Measurements from ENCODE around the gene TNK1. TPM values are rescaled to one million over a fixed set of nuclear protein-coding genes. Genes with fewer than 3 reads are reported as not detected.

The TNK1 gene
- total and polyA plus RNA-seq, 2 of the 8 experiments (the other 6 are each of a cell fraction or from before 2014, with no cell fraction given) = 7.6 to 9.5 TPM

GRCh38 chr17:7356756-7357155 lies 24.1 kb upstream of the TNK1 start:
- Histone ChIP-seq H3K36me3 (ENCODE audit: control insufficient read depth in 2 of 4, insufficient read depth in 4 of 4, low read length in 3 of 4) (no peaks in the 10 kb centered on the region), H3K9me3 (ENCODE audit: insufficient read depth in 2 of 2, low read depth in 1 of 2, low read length in 1 of 2) (no peaks in the 10 kb centered on the region), H2BK120ac (replicated peaks; ENCODE audit: low read depth, low read length) (no peak overlapping the region), H4K20me1 (replicated peaks in 1 of 2; ENCODE audit: control insufficient read depth in 1 of 2, insufficient read depth in 2 of 2, low read length in 2 of 2) (no peaks in the 10 kb centered on the region), H3K9ac (replicated peaks in 1 of 4; ENCODE audit: extremely low read depth in 1 of 4, low read depth in 3 of 4, low read length in 3 of 4) (no peak overlapping the region), H3K27me3 (replicated peaks in 1 of 4; ENCODE audit: control insufficient read depth in 3 of 4, extremely low read depth in 1 of 4, insufficient read depth in 3 of 4, low read length in 3 of 4) (no peaks in the 10 kb centered on the region), H2AFZ (ENCODE audit: low read length) (no peak overlapping the region), H3K14ac (ENCODE audit: insufficient read length) (no peak overlapping the region), H2BK12ac (ENCODE audit: low read depth, low read length) (no peak overlapping the region), H3K56ac (replicated peaks; ENCODE audit: insufficient read length, low read depth, low read length) (no peak overlapping the region), H3K4me3 (ENCODE audit: extremely low read depth in 1 of 4, insufficient read depth in 2 of 4, low read depth in 3 of 4, low read length in 4 of 4) (peak overlapping the region in 1 of 4 experiments; percentile 45; a peak in 2 of 8 replicates), H3K4me1 (replicated peaks in 1 of 4; ENCODE audit: control insufficient read depth in 3 of 4, insufficient read depth in 4 of 4, low read length in 3 of 4) (peaks cover 0 to 8% (median 2%) of the 10 kb centered on the region in 4 experiments; a peak in 5 of 7 replicates), H3K4me2 (ENCODE audit: insufficient read depth in 1 of 2, low read depth in 2 of 2, low read length in 2 of 2) (peak overlapping the region in 1 of 2 experiments; percentile 3; a peak in 1 of 4 replicates), H3K18ac (ENCODE audit: extremely low read depth, low read length) (0 out of 2 replicates have a peak overlapping the region, but pooled peaks have one; percentile 32), H4K91ac (replicated peaks; ENCODE audit: insufficient read length, low read length) (no peak overlapping the region), H2BK20ac (ENCODE audit: low read length) (no peak overlapping the region), H3K79me2 (ENCODE audit: control insufficient read depth in 1 of 2, insufficient read depth in 2 of 2, low read length in 2 of 2) (no peaks in the 10 kb centered on the region), H3K23me2 (ENCODE audit: low read depth, low read length) (peaks cover 2% of the 10 kb centered on the region; the same call in 1 of the 2 replicates), H3K23ac (ENCODE audit: insufficient read length) (no peak overlapping the region), H3K4ac (replicated peaks; ENCODE audit: insufficient read length, low read depth, low read length) (no peak overlapping the region), H3K79me1 (ENCODE audit: low read depth, low read length) (no peaks in the 10 kb centered on the region), H2AK5ac (ENCODE audit: low read depth, low read length) (no peak overlapping the region), H4K5ac (ENCODE audit: insufficient read length, low read depth, low read length) (no peak overlapping the region), H3K27ac (ENCODE audit: low read depth, low read length) (no peak overlapping the region), H2BK15ac (ENCODE audit: low read length) (peak overlapping the region; percentile 81; the same call in 1 of the 2 replicates), H4K8ac (ENCODE audit: extremely low read depth, insufficient read depth, low read length) (no peak overlapping the region; the same call in 1 of the 2 replicates), H2BK5ac (ENCODE audit: low read depth, low read length) (no peak overlapping the region)
- 81% methylated on average over 8 of the region's 8 CpGs; no CpG with 5 or more reads in 1 of the 2 experiments for WGBS, 2 experiments (ENCODE audit: extremely low coverage in 1 of 2, insufficient coverage in 1 of 2, insufficient read length in 1 of 2, insufficient replicate concordance in 2 of 2, low coverage in 1 of 2, low lambda C conversion rate in 2 of 2, missing lambda C conversion rate in 1 of 2)
- ChIA-PET POLR2A (ENCODE audit: partially characterized antibody) (interaction anchor here (0.7 to 2.2 kb wide), 8 partner anchors 11 to 128 kb away, joined by 3 to 8 read pairs (median 4); partner anchors contain the start of genes ACAP1, FGF11, POLR2A and SLC35G6), CTCF (ENCODE audit: partially characterized antibody) (interaction anchor here (0.6 to 6.5 kb wide), 29 partner anchors 11 to 216 kb away, joined by 3 to 56 read pairs (median 7); partner anchors contain the start of genes ACAP1, CHRNB1, NEURL4 and PLSCR3)
- FAIRE-seq = no peak
- DNase-seq (ENCODE audit: low read depth in 1 of 2, low spot score in 2 of 2) = no peak
